CD14-positive monocyte (primary cell): ENCODE data around the gene GLG1. TPM values are rescaled to one million over a fixed set of nuclear protein-coding genes. Genes with fewer than 3 reads are reported as not detected.

Source experiments
- DNase-seq, 3 donors: peaks; one replicate each; pipeline ENCODE4 v3.0.0-alpha.2; 2011 to 2022
- H2AFZ ChIP-seq: 2 replicates; pipeline ENCODE4 v1.6.0; 2012; ENCODE audit warnings: mild to moderate bottlenecking, low read depth, low read length, inconsistent platforms; ENCODE audit not compliant: insufficient read depth, poor library complexity, severe bottlenecking
- H3K27ac ChIP-seq, 2 donors: 1 replicate in 1 of 2; 2 replicates in 1 of 2; pipeline ENCODE4 v1.5.1; 2012 to 2013; ENCODE audit warnings: low read length in 2 of 2, control low read depth in 1 of 2, inconsistent platforms in 1 of 2, low read depth in 1 of 2, mild to moderate bottlenecking in 1 of 2
- H3K27me3 ChIP-seq, 2 donors: one replicate each; pipeline versions ENCODE4 v1.6.0 to v1.6.1; 2011 to 2013; ENCODE audit warnings: low read length in 2 of 2; ENCODE audit not compliant: control insufficient read depth in 2 of 2, insufficient read depth in 2 of 2
- H3K36me3 ChIP-seq, 2 donors: replicated peaks in 1 of 2; 1 replicate in 1 of 2; 2 replicates in 1 of 2; pipeline versions ENCODE4 v1.5.1 to v1.6.1; 2012 to 2013; ENCODE audit warnings: low read length in 2 of 2, control low read depth in 1 of 2, inconsistent platforms in 1 of 2, mild to moderate bottlenecking in 1 of 2; ENCODE audit not compliant: insufficient read depth in 2 of 2, control insufficient read depth in 1 of 2
- H3K4me1 ChIP-seq, 2 donors: 1 replicate in 1 of 2; 2 replicates in 1 of 2; pipeline versions ENCODE4 v1.5.1 to v1.6.1; 2012 to 2013; ENCODE audit warnings: low read length in 2 of 2, control low read depth in 1 of 2, inconsistent platforms in 1 of 2, mild to moderate bottlenecking in 1 of 2, moderate library complexity in 1 of 2; ENCODE audit not compliant: insufficient read depth in 2 of 2, control insufficient read depth in 1 of 2
- H3K4me2 ChIP-seq: replicated peaks from 2 replicates; pipeline ENCODE3; 2012; ENCODE audit warnings: low read length, moderate library complexity, mild to moderate bottlenecking; ENCODE audit not compliant: poor library complexity, severe bottlenecking; ENCODE audit errors: extremely low read depth
- H3K4me3 ChIP-seq, 3 experiments: fragments of 200-600 bp in 1 of 3; sonication (generic) in 1 of 3; replicated peaks in 1 of 3; 1 replicate in 2 of 3; 2 replicates in 1 of 3; pipeline ENCODE4 v1.5.1; 2011 to 2013; ENCODE audit warnings: low read length in 3 of 3, mild to moderate bottlenecking in 3 of 3, control low read depth in 2 of 3, low read depth in 2 of 3, inconsistent platforms in 1 of 3, moderate library complexity in 1 of 3
- H3K79me2 ChIP-seq: 2 replicates; pipeline ENCODE4 v1.6.0; 2012; ENCODE audit warnings: mild to moderate bottlenecking, control low read depth, inconsistent platforms, low read length, moderate library complexity; ENCODE audit not compliant: insufficient read depth
- H3K9ac ChIP-seq: 2 replicates; pipeline ENCODE4 v1.6.0; 2017; ENCODE audit warnings: low read length, mild to moderate bottlenecking; ENCODE audit not compliant: insufficient read depth, poor library complexity, severe bottlenecking
- H3K9me3 ChIP-seq, 2 donors: replicated peaks in 1 of 2; 1 replicate in 1 of 2; 2 replicates in 1 of 2; pipeline versions ENCODE4 v1.5.1 to v1.6.1; 2012 to 2013; ENCODE audit warnings: low read length in 2 of 2, control low read depth in 1 of 2; ENCODE audit not compliant: control insufficient read depth in 1 of 2, insufficient read depth in 1 of 2
- H4K20me1 ChIP-seq: 2 replicates; pipeline ENCODE4 v1.6.0; 2012; ENCODE audit warnings: mild to moderate bottlenecking, low read length, control low read depth, moderate library complexity; ENCODE audit not compliant: insufficient read depth
- H3K27ac Mint-ChIP-seq, 7 donors: one replicate each; pipeline ENCODE4 v1.8.0; 2020; ENCODE audit warnings: mild to moderate bottlenecking in 7 of 7, mixed read lengths in 7 of 7, moderate library complexity in 6 of 7, inconsistent platforms in 2 of 7
- H3K27me3 Mint-ChIP-seq, 3 donors: one replicate each; pipeline ENCODE4 v1.8.0; 2021 to 2022; ENCODE audit warnings: low read depth in 3 of 3, mild to moderate bottlenecking in 3 of 3, mixed read lengths in 3 of 3, moderate library complexity in 3 of 3, inconsistent platforms in 1 of 3
- H3K36me3 Mint-ChIP-seq, 2 donors: one replicate each; pipeline ENCODE4 v1.8.0; 2020; ENCODE audit warnings: mixed read lengths in 2 of 2, inconsistent platforms in 1 of 2, mild to moderate bottlenecking in 1 of 2
- H3K4me1 Mint-ChIP-seq: one replicate; pipeline ENCODE4 v1.8.0; 2020; ENCODE audit warnings: mild to moderate bottlenecking, mixed read lengths
- H3K4me3 Mint-ChIP-seq, 2 donors: one replicate each; pipeline ENCODE4 v1.8.0; 2020; ENCODE audit warnings: mild to moderate bottlenecking in 2 of 2, mixed read lengths in 2 of 2, moderate library complexity in 1 of 2
- H3K9me3 Mint-ChIP-seq, 7 donors: one replicate each; pipeline ENCODE4 v1.8.0; 2020 to 2022; ENCODE audit warnings: mixed read lengths in 7 of 7, mild to moderate bottlenecking in 6 of 7, moderate library complexity in 6 of 7, inconsistent platforms in 2 of 7
- WGBS: methylation state at CpG from one replicate; pipeline ENCODE4 v1.1.5; 2013; ENCODE audit warnings: missing lambda C conversion rate; ENCODE audit not compliant: insufficient coverage; 5-methylcytosine and 5-hydroxymethylcytosine counted together
- intact Hi-C, 2 donors: fragments of 100-400 bp; cut with micrococcal nuclease; formaldehyde crosslinking; loops; one replicate each; pipeline versions ENCODE4 v1.15.0 to v1.15.1; 2023
- polyA plus RNA-seq, 3 donors: library from polyadenylated mRNA; depleted of rRNA in 1 of 3; unstranded in 2 of 3; stranded (reverse) in 1 of 3; fragments of 300-500 nt in 2 of 3; fragments of >200 nt in 1 of 3; fragmentation: Illumina TruSeq in 2 of 3; gene quantifications; 1 replicate in 2 of 3; 2 replicates in 1 of 3; pipeline ENCODE4 v1.2.3, GENCODE V29; 2012 to 2021
- TF ChIP-seq, protein P1 (sequence below): fragments of 200-600 bp; IDR thresholded peaks from one replicate; pipeline ENCODE4 v1.8.0; 2022; ENCODE audit warnings: antibody characterized with exemption, mild to moderate bottlenecking

The GLG1 gene
- polyA plus RNA-seq, 3 donors: 40.3 to 69.1 (median 51.1) TPM

DNA sequence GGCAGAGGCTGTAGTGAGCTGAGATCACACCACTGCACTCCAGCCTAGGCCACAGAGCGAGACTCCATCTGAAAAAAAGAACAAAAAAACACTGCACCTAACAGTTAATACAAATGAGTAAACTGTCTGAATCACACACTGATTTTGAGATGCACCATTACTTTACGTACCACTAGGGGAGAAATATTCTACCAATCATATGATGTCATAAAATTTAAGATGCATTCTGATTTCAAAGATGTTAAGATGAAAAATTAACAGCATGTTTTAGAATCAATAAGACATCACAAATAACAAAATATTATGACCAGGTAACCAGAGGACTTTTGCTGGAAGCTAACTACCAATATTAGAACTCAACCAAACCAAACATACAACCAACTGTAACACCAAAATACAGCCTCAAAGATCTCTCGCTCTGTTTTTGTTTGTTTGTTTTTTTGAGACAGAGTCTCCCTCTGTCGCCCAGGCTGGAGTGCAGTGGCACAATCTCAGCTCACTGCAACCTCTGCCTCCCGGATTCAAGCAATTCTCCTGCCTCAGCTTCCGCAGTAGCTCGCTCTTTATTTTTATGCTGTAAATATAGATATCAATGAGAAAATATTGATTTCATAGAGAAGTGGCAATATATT is 31.6 kb downstream of the GLG1 start:
- Mint-ChIP-seq H3K4me3 (no peak overlapping the region), H3K4me1 (peaks cover 27% of the 10 kb centered on the region), H3K27ac (peak overlapping the region in 4 of 7 donors; percentile 4 to 27 (median 16)), H3K27me3 (no peaks in the 10 kb centered on the region), H3K9me3 (no peaks in the 10 kb centered on the region), H3K36me3 (peaks cover 6 to 12% of the 10 kb centered on the region in 2 donors)
- peaks cover 13 to 26% of the 10 kb centered on the region in 2 donors for H3K4me1 ChIP-seq
- no peak overlapping the region for H2AFZ ChIP-seq
- no peaks in the 10 kb centered on the region for H3K36me3 ChIP-seq
- no peak overlapping the region for H3K9ac ChIP-seq
- no CpG with 5 or more reads among the region's 7 CpGs for WGBS
- H3K27ac ChIP-seq: no peak overlapping the region
- H3K79me2 ChIP-seq: peaks cover 98% of the 10 kb centered on the region
- H4K20me1 ChIP-seq: peaks cover 98% of the 10 kb centered on the region
- no peaks in the 10 kb centered on the region for H3K27me3 ChIP-seq
- intact Hi-C loops: no loop called here
- TF ChIP-seq, protein P1, sequence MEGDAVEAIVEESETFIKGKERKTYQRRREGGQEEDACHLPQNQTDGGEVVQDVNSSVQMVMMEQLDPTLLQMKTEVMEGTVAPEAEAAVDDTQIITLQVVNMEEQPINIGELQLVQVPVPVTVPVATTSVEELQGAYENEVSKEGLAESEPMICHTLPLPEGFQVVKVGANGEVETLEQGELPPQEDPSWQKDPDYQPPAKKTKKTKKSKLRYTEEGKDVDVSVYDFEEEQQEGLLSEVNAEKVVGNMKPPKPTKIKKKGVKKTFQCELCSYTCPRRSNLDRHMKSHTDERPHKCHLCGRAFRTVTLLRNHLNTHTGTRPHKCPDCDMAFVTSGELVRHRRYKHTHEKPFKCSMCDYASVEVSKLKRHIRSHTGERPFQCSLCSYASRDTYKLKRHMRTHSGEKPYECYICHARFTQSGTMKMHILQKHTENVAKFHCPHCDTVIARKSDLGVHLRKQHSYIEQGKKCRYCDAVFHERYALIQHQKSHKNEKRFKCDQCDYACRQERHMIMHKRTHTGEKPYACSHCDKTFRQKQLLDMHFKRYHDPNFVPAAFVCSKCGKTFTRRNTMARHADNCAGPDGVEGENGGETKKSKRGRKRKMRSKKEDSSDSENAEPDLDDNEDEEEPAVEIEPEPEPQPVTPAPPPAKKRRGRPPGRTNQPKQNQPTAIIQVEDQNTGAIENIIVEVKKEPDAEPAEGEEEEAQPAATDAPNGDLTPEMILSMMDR: no peak
- H3K9me3 ChIP-seq: no peaks in the 10 kb centered on the region
- no peak overlapping the region for H3K4me3 ChIP-seq
- DNase-seq: no peak
- no peak overlapping the region for H3K4me2 ChIP-seq

- Histone ChIP-seq H3K4me2 (no peak overlapping the region), H4K20me1 (peaks cover 98% of the 10 kb centered on the region), H3K4me3 (no peak overlapping the region), H3K27ac (no peak overlapping the region), H3K36me3 (no peaks in the 10 kb centered on the region), H3K9ac (no peak overlapping the region), H3K9me3 (no peaks in the 10 kb centered on the region), H3K4me1 (peaks cover 13 to 26% of the 10 kb centered on the region in 2 donors), H3K27me3 (no peaks in the 10 kb centered on the region), H2AFZ (no peak overlapping the region), H3K79me2 (peaks cover 97% of the 10 kb centered on the region)
- WGBS: no CpG with 5 or more reads among the region's 2 CpGs
- Mint-ChIP-seq H3K27me3 (no peaks in the 10 kb centered on the region), H3K27ac (no peak overlapping the region), H3K9me3 (no peaks in the 10 kb centered on the region), H3K4me1 (peaks cover 27% of the 10 kb centered on the region), H3K36me3 (peaks cover 4 to 9% of the 10 kb centered on the region in 2 donors), H3K4me3 (no peak overlapping the region)
- DNase-seq: no peak
- intact Hi-C loops: no loop called here
- TF ChIP-seq, protein P1: no peak
Measured at GRCh38 chr16:74574146-74574545, 32.8 kb downstream of the GLG1 start.
